Stomach (tissue), 9 donors: ENCODE data around the gene MEP1B. TPM values are rescaled to one million over a fixed set of nuclear protein-coding genes. Genes with fewer than 3 reads are reported as not detected.
"Not testable (repeated sequence)": the region's sequence is repeated elsewhere in the genome, so short reads cannot be mapped to it uniquely, and the experiment has no call there.

ENCODE experiments used
- DNase-seq, 2 donors: peaks; one replicate each; pipeline versions ENCODE4 v3.0.0 to v3.0.0-alpha.2; 2013 to 2019
- H3K27ac ChIP-seq, 5 donors: fragments of 200-600 bp in 4 of 5; sonication (generic) in 4 of 5; one replicate each; pipeline ENCODE4 v1.5.1; 2013 to 2019; ENCODE audit warnings: mild to moderate bottlenecking in 1 of 5, moderate library complexity in 1 of 5
- H3K27me3 ChIP-seq, 3 donors: fragments of 200-600 bp; sonication (generic); one replicate each; pipeline ENCODE4 v1.5.1; 2017 to 2019; ENCODE audit warnings: mixed run types in 1 of 3
- H3K36me3 ChIP-seq, 4 donors: fragments of 200-600 bp; sonication (generic); 1 replicate in 3 of 4; 2 replicates in 1 of 4; pipeline ENCODE4 v1.5.1; 2016 to 2019
- H3K4me1 ChIP-seq, 4 donors: fragments of 200-600 bp; sonication (generic); one replicate each; pipeline ENCODE4 v1.5.1; 2016 to 2019
- H3K4me3 ChIP-seq, 4 donors: fragments of 200-600 bp; sonication (generic) in 3 of 4; one replicate each; pipeline ENCODE4 v1.5.1; 2016 to 2019; ENCODE audit warnings: mild to moderate bottlenecking in 1 of 4
- H3K9me3 ChIP-seq, 4 donors: fragments of 200-600 bp; sonication (generic); one replicate each; pipeline ENCODE4 v1.5.1; 2016 to 2019
- EP300 ChIP-seq: sonication (generic); formaldehyde crosslinking; IDR thresholded peaks from one replicate; pipeline ENCODE4 v1.6.1; 2017; ENCODE audit warnings: antibody characterized with exemption
- POLR2A ChIP-seq, 4 donors: fragments of 450-650 bp; IDR thresholded peaks; one replicate each; pipeline ENCODE4 v1.6.1; 2016; ENCODE audit warnings: antibody characterized with exemption in 4 of 4, control low read depth in 2 of 4, mild to moderate bottlenecking in 1 of 4, moderate library complexity in 1 of 4
- POLR2AphosphoS5 ChIP-seq, 3 donors: sonication (generic); formaldehyde crosslinking; IDR thresholded peaks; one replicate each; pipeline ENCODE4 v1.6.1; 2016; ENCODE audit warnings: antibody characterized with exemption in 3 of 3
- WGBS, 5 donors: extraction: QIAGEN DNeasy Blood & Tissue Kit in 3 of 5; methylation state at CpG; one replicate each; pipeline versions ENCODE4 v1.1.5 to v1.1.7; 2013 to 2018; 5-methylcytosine and 5-hydroxymethylcytosine counted together
- intact Hi-C: fragments of 100-400 bp; cut with DNase I; formaldehyde crosslinking; loops from one replicate; pipeline ENCODE4 v1.15.1; 2023; ENCODE audit warnings: low total_unique reads
- polyA plus RNA-seq, 3 donors: library from polyadenylated mRNA; stranded (reverse); fragments of 200-250 nt; gene quantifications; one replicate each; pipeline ENCODE4 v1.2.3, GENCODE V29; 2013
- total RNA-seq, 5 donors: library from RNA; depleted of rRNA; stranded (reverse); fragments of >200 nt; gene quantifications; one replicate each; pipeline versions ENCODE4 v1.1.0 to v1.2.3, GENCODE V29; 2014 to 2016
- TF ChIP-seq, protein P1 (sequence below), 7 experiments: fragments of 450-650 bp in 4 of 7; fragments of 200-600 bp in 3 of 7; sonication (generic) in 3 of 7; IDR thresholded peaks; one replicate each; pipeline ENCODE4 v1.5.1; 2016 to 2019; ENCODE audit warnings: antibody characterized with exemption in 7 of 7, control low read depth in 2 of 7, mild to moderate bottlenecking in 1 of 7
- donor health status: healthy with polysubstance abuse.
- donor health status: Bipolar disorder and iron deficiency.
- donor health status: healthy.

Gene MEP1B
- total and polyA plus RNA-seq, 8 donors: 1.1 TPM; not detected in 7

DNA sequence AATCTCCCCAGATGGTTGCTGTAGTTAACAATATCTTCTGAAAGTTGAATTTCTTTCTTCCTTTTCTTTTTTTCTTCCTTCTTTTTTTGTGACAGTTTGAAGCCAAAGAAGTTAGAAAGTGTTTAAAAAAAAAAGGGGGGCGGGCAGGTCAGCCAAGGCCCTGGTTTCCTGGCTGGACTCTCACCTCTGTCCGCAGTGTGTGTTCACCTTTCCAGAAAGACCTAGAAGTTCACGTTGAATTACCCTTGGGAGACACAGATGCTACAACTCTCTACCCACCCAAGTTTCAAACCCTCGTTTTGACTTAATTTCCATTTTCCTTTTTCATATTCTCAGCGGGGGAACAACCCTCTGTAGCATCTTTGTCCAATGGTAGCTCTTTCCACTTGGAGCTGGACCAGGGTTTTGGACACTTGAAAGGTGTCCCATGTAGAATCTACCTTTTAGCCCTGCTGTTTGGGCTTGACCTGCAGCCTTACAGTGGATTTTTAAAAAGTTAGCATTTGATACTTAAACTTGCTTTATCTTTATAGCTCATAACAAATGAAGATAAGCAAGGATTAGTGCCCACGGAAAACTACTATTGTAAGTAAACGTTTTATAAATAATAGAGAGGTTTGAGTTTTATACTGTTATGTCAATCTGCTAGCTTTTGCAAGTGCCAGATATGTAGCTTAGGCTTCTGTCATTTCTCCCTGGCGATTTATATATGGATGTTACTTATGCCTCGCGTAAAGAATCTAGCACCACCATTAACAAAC, 20.0 kb downstream of the MEP1B start:
- H3K27me3 ChIP-seq: no peaks in the 10 kb centered on the region
- TF ChIP-seq POLR2AphosphoS5 (IDR thresholded peaks at IDR 0.05) (no peak), EP300 (no peak)
- intact Hi-C loops: no loop called here
- WGBS, 5 donors: 63 to 80% (median 77%) methylated on average over 10 of the region's 10 CpGs
- H3K36me3 ChIP-seq: no peaks in the 10 kb centered on the region
- H3K4me3 ChIP-seq: no peak overlapping the region
- no peak overlapping the region for H3K27ac ChIP-seq
- peaks cover 0 to 12% (median 5%) of the 10 kb centered on the region in 4 donors for H3K4me1 ChIP-seq
- H3K9me3 ChIP-seq: no peaks in the 10 kb centered on the region
- DNase-seq: no peak

DNA sequence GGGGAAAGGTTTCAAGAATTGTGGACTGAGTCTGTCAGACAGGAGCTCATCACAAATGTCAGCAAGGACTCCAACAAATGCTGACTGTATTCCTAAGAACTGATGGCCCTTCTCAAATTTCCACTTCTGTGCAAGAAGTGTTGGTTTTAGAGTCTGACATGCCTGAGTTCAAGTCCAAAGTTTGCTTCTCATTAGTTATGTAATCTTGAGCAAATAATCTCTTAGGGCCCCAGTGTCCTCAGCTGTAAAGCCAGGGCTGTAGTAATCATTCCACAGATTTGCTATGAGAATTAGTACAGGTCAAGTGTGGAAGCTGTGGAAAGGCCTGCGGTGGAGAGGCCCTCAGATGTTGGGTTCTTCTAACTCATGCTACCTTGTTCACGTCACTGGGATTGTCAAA, 23.9 kb downstream of the MEP1B start:
- TF ChIP-seq POLR2AphosphoS5 (IDR thresholded peaks at IDR 0.05): no peak
- TF ChIP-seq, protein P1, sequence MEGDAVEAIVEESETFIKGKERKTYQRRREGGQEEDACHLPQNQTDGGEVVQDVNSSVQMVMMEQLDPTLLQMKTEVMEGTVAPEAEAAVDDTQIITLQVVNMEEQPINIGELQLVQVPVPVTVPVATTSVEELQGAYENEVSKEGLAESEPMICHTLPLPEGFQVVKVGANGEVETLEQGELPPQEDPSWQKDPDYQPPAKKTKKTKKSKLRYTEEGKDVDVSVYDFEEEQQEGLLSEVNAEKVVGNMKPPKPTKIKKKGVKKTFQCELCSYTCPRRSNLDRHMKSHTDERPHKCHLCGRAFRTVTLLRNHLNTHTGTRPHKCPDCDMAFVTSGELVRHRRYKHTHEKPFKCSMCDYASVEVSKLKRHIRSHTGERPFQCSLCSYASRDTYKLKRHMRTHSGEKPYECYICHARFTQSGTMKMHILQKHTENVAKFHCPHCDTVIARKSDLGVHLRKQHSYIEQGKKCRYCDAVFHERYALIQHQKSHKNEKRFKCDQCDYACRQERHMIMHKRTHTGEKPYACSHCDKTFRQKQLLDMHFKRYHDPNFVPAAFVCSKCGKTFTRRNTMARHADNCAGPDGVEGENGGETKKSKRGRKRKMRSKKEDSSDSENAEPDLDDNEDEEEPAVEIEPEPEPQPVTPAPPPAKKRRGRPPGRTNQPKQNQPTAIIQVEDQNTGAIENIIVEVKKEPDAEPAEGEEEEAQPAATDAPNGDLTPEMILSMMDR (IDR thresholded peaks at IDR 0.05): no peak
- no peak for TF ChIP-seq POLR2A (IDR thresholded peaks at IDR 0.05)
- TF ChIP-seq EP300: no peak
- H3K4me1 ChIP-seq: peaks cover 0 to 3% (median 1%) of the 10 kb centered on the region in 4 donors
- peak in 1 of 2 donors; percentile 38 for DNase-seq
- no peaks in the 10 kb centered on the region for H3K9me3 ChIP-seq
- no peaks in the 10 kb centered on the region for H3K27me3 ChIP-seq
- no peak overlapping the region for H3K4me3 ChIP-seq
- 46 to 67% (median 55%) methylated on average over 2 of the region's 2 CpGs for WGBS, 5 donors
- intact Hi-C loops: no loop called here
- no peaks in the 10 kb centered on the region for H3K36me3 ChIP-seq
- H3K27ac ChIP-seq: no peak overlapping the region

DNA sequence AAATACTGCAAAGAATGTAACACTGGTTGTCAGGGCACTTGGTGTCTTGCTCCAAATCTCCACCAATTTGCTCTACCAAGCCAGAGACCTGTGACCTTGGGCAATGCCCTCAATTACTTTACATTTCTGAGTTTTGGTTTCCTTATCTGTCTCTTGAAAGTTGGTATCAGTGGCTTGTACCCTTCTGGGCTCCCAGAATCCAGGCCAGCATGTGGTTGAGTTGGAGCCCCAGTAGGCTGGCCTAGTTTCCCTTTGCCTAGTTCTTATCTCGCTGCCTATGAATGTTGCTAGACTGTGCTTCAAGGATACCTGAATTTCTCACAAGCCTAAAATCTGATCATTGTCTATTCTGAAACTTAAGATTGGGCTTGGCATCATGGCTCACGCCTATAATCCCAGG, 26.6 kb downstream of the MEP1B start:
- intact Hi-C loops: no loop called here
- no peak overlapping the region for H3K4me3 ChIP-seq
- H3K27ac ChIP-seq: no peak overlapping the region
- no peak for DNase-seq
- TF ChIP-seq POLR2A (IDR thresholded peaks at IDR 0.05) (no peak), EP300 (no peak), POLR2AphosphoS5 (IDR thresholded peaks at IDR 0.05) (no peak)
- TF ChIP-seq, protein P1 (IDR thresholded peaks at IDR 0.05): no peak
- H3K4me1 ChIP-seq: no peaks in the 10 kb centered on the region
- no peaks in the 10 kb centered on the region for H3K27me3 ChIP-seq
- no peaks in the 10 kb centered on the region for H3K9me3 ChIP-seq
- WGBS, 5 donors: 88 to 97% (median 93%) methylated on average over 2 of the region's 2 CpGs
- H3K36me3 ChIP-seq: no peaks in the 10 kb centered on the region

DNA sequence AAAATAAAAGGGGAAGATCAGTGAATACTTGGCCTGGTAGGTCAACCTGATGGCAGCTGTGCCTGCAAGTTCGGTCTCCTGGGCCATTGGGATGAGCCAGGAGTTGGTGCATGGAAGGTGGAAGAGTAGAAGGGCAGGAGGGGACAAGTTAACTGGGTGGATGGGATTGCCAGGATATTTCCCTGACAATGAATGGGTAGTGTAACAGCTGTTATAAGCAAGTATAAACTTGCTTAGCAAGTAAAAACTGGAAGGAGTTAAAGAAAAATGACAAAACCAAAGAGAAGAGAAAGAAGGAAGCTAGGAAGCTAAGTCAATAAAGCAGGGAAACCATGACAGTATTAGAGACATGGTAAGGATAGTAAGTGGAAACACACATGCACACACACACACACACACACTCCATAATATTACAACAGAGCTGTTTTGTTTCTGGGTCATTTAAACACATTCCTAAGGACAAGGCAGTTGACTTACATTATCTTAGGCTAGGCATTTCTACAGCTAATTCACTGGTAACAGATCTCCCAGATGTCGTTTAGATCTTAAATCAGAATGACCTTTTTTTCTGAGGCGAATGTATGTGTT, 29.7 kb downstream of the MEP1B start:
- H3K9me3 ChIP-seq: no peaks in the 10 kb centered on the region
- no peak overlapping the region for H3K4me3 ChIP-seq
- no peak for TF ChIP-seq EP300
- no peak for TF ChIP-seq POLR2A (IDR thresholded peaks at IDR 0.05)
- TF ChIP-seq POLR2AphosphoS5 (IDR thresholded peaks at IDR 0.05): no peak
- TF ChIP-seq, protein P1 (IDR thresholded peaks at IDR 0.05): no peak
- 65 to 75% (median 71%) methylated on average over 3 of the region's 3 CpGs for WGBS, 5 donors
- H3K27me3 ChIP-seq: no peaks in the 10 kb centered on the region
- DNase-seq: no peak
- no peaks in the 10 kb centered on the region for H3K36me3 ChIP-seq
- H3K4me1 ChIP-seq: no peaks in the 10 kb centered on the region
- intact Hi-C loops: no loop called here
- H3K27ac ChIP-seq: no peak overlapping the region

DNA sequence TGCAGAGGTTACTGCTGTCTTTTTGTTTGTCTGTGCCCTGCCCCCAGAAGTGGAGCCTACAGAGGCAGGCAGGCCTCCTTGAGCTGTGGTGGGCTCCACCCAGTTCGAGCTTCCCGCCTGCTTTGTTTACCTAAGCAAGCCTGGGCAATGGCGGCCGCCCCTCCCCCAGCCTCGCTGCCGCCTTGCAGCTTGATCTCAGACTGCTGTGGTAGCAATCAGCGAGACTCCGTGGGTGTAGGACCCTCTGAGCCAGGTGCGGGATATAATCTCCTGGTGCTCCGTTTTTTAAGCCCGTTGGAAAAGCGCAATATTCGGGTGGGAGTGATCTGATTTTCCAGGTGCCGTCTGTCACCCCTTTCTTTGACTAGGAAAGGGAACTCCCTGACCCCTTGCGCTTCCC, 43.5 kb downstream of the MEP1B start:
- H3K9me3 ChIP-seq, H3K4me1 ChIP-seq, DNase-seq, H3K4me3 ChIP-seq, H3K36me3 ChIP-seq, H3K27me3 ChIP-seq, intact Hi-C loops, H3K27ac ChIP-seq: not testable (repeated sequence)
- 93 to 98% (median 94%) methylated on average over 14 to 15 of the region's 15 CpGs for WGBS, 5 donors
